Measurements from ENCODE around the gene FAM118A. TPM values are rescaled to one million over a fixed set of nuclear protein-coding genes. Genes with fewer than 3 reads are reported as not detected.

FAM118A gene
- total RNA-seq, 1 experiment from 2014 or later: 37.9 TPM

DNA sequence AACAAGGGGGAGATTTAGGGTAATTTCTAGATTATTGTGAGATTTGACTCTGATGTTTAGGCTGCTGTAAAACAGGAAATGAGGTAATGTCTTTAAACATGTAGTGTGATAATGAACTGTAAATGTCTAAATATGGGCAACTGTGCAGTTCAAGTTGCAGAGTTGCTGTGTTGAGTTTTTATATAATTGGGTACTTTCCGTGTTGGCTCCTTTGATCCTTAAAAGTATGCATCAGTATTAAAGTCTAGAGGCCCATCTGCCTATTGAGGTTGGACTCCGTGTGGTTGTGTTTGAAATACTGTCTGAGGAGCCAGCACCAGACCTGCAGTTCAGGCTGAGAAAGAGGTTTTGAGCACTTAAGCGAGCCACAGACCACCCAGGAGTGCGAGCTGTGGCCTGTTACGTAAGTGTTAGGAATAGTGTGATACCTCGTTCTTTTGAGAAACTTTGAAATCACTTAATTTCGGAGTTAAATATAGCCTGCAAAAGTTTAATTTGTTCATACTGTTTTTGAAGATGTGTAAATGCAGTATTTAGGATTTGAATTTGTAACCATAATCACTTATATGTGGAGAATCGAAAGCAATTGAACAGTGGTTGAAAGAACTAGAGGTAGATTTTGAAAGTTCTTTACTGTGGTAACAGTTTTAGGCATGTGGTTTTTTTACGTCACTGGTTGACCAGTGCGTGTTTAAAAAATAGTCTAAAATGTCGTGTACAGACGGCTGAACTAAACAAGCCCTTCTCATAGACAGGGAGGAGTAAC, 9.0 kb downstream of the FAM118A start:
- Histone ChIP-seq H3K14ac (ENCODE audit: insufficient read depth, low read length) (no peak overlapping the region), H3K9ac (ENCODE audit: extremely low read depth, insufficient read length, low read length) (no peak overlapping the region), H3K23ac (ENCODE audit: insufficient read length, low read depth, low read length) (no peak overlapping the region), H3K56ac (ENCODE audit: insufficient read length, low read depth, low read length) (no peak overlapping the region), H4K91ac (ENCODE audit: insufficient read length, low read depth, low read length) (no peak overlapping the region), H2BK15ac (ENCODE audit: low read depth, low read length) (no peak overlapping the region), H3K4me2 (ENCODE audit: insufficient read depth, insufficient read length, low read length) (no peak overlapping the region), H3T11ph (ENCODE audit: low read length) (no peak overlapping the region), H3K4me1 (ENCODE audit: insufficient read depth, low read length) (no peaks in the 10 kb centered on the region; the same call in 1 of the 2 replicates), H3K79me2 (ENCODE audit: insufficient read depth, low read length) (no peaks in the 10 kb centered on the region), H3K9me3 (ENCODE audit: control insufficient read depth, low read depth, low read length) (no peaks in the 10 kb centered on the region), H4K5ac (ENCODE audit: insufficient read length, low read depth, low read length) (no peak overlapping the region), H3K79me1 (ENCODE audit: insufficient read depth, low read depth, low read length, poor library complexity, severe bottlenecking) (peaks cover 5% of the 10 kb centered on the region), H3K4ac (ENCODE audit: low read depth, low read length) (no peak overlapping the region), H2BK20ac (ENCODE audit: low read depth, low read length, poor library complexity, severe bottlenecking) (no peak overlapping the region), H2BK120ac (ENCODE audit: low read depth, low read length, poor library complexity, severe bottlenecking) (no peak overlapping the region), H4K20me1 (ENCODE audit: control insufficient read depth, insufficient read depth, insufficient read length) (no peaks in the 10 kb centered on the region), H2AK5ac (ENCODE audit: insufficient read length, low read length) (no peak overlapping the region), H3K18ac (ENCODE audit: insufficient read length, low read depth, low read length) (no peak overlapping the region), H2BK12ac (ENCODE audit: insufficient read length, low read depth, low read length) (no peak overlapping the region), H3K27ac (ENCODE audit: insufficient read length, low read depth, low read length) (no peak overlapping the region), H3K23me2 (ENCODE audit: insufficient read length, low read depth, low read length, poor library complexity, severe bottlenecking) (no peaks in the 10 kb centered on the region), H2AFZ (ENCODE audit: low read length) (no peak overlapping the region), H3K27me3 (ENCODE audit: insufficient read depth, low read length) (no peaks in the 10 kb centered on the region), H4K8ac (replicated peaks; ENCODE audit: insufficient read length, low read depth, low read length) (no peak overlapping the region), H2BK5ac (ENCODE audit: insufficient read length, low read length) (no peak overlapping the region)
- H3K27ac Mint-ChIP-seq: peak overlapping the region in 2 of 3 experiments; percentile 7 to 53; a peak in 4 of 7 replicates
- no peaks in the 10 kb centered on the region for H3K9me3 Mint-ChIP-seq
- no peaks in the 10 kb centered on the region for H3K27me3 Mint-ChIP-seq (ENCODE audit: low read depth)
- H3K36me3 Mint-ChIP-seq (ENCODE audit: insufficient read depth in 1 of 3, low read depth in 3 of 3): peaks cover 5 to 16% (median 14%) of the 10 kb centered on the region in 3 experiments; a peak in 5 of 7 replicates
- DNase-seq: no peak
- no CpG with 5 or more reads among the region's 12 CpGs for WGBS (ENCODE audit: extremely low coverage, insufficient read length, low lambda C conversion rate)
- TF ChIP-seq CTCF (conservative IDR thresholded peaks at IDR 0.05): no peak
- peaks cover 21 to 29% of the 10 kb centered on the region in 2 experiments for H3K4me1 Mint-ChIP-seq
- H3K4me3 Mint-ChIP-seq: no peak overlapping the region
